HG03565 (cell line): ENCODE data around the gene RYR2.
"Not testable (repeated sequence)": the region's sequence is repeated elsewhere in the genome, so short reads cannot be mapped to it uniquely, and the experiment has no call there.

ENCODE experiments used
- ATAC-seq: cut with Tn5 transposase; IDR thresholded peaks from one replicate; pipeline ENCODE4 v1.9.1; 2021; ENCODE audit warnings: mild to moderate bottlenecking, moderate library complexity; ENCODE audit not compliant: unreplicated experiment

Gene RYR2

GRCh38 chr1:237320890-237321289 lies 278.9 kb downstream of the RYR2 start:
- no peak for ATAC-seq

- ATAC-seq: no peak
These were observed 282.2 kb downstream of the RYR2 start for GRCh38 chr1:237324226-237324625.

GRCh38 chr1:237327061-237327460 lies 285.1 kb downstream of the RYR2 start:
- no peak for ATAC-seq

- ATAC-seq: no peak
These were observed 298.9 kb downstream of the RYR2 start for GRCh38 chr1:237340892-237341291.

GRCh38 chr1:237341391-237341790 lies 299.4 kb downstream of the RYR2 start:
- ATAC-seq: no peak

- no peak for ATAC-seq
These were observed 300.7 kb downstream of the RYR2 start for GRCh38 chr1:237342730-237343129.

- no peak for ATAC-seq
These were observed 310.8 kb downstream of the RYR2 start for GRCh38 chr1:237352747-237353146.

- ATAC-seq: no peak
These were observed 311.9 kb downstream of the RYR2 start for GRCh38 chr1:237353918-237354317.

- no peak for ATAC-seq
These were observed 313.0 kb downstream of the RYR2 start for GRCh38 chr1:237355022-237355421.

- no peak for ATAC-seq
These were observed 316.6 kb downstream of the RYR2 start for GRCh38 chr1:237358555-237358954.

GRCh38 chr1:237367758-237368157 lies 325.8 kb downstream of the RYR2 start:
- ATAC-seq: no peak

GRCh38 chr1:237371477-237371876 lies 329.5 kb downstream of the RYR2 start:
- not testable (repeated sequence) for ATAC-seq

GRCh38 chr1:237383791-237384190 lies 341.8 kb downstream of the RYR2 start:
- no peak for ATAC-seq

GRCh38 chr1:237384213-237384612 lies 342.2 kb downstream of the RYR2 start:
- no peak for ATAC-seq

- ATAC-seq: peak; percentile 43
These were observed 344.6 kb downstream of the RYR2 start for GRCh38 chr1:237386362-237387143.

GRCh38 chr1:237387144-237387505 lies 345.1 kb downstream of the RYR2 start:
- no peak for ATAC-seq

- ATAC-seq: no peak
These were observed 348.8 kb downstream of the RYR2 start for GRCh38 chr1:237390823-237391222.

GRCh38 chr1:237393632-237394031 lies 351.6 kb downstream of the RYR2 start:
- ATAC-seq: no peak

- ATAC-seq: no peak
These were observed 352.3 kb downstream of the RYR2 start for GRCh38 chr1:237394281-237394680.

GRCh38 chr1:237396426-237396825 lies 354.4 kb downstream of the RYR2 start:
- no peak for ATAC-seq

- no peak for ATAC-seq
These were observed 356.8 kb downstream of the RYR2 start for GRCh38 chr1:237398751-237399150.

- no peak for ATAC-seq
These were observed 363.9 kb downstream of the RYR2 start for GRCh38 chr1:237405912-237406311.

GRCh38 chr1:237411621-237412020 lies 369.6 kb downstream of the RYR2 start:
- peak; percentile 78 for ATAC-seq
